ENCODE measurements around the gene ZNF382. TPM values are rescaled to one million over a fixed set of nuclear protein-coding genes. Genes with fewer than 3 reads are reported as not detected.

The ZNF382 gene
- total RNA-seq, 1 donor from 2014 or later, result 21.1 TPM

DNA sequence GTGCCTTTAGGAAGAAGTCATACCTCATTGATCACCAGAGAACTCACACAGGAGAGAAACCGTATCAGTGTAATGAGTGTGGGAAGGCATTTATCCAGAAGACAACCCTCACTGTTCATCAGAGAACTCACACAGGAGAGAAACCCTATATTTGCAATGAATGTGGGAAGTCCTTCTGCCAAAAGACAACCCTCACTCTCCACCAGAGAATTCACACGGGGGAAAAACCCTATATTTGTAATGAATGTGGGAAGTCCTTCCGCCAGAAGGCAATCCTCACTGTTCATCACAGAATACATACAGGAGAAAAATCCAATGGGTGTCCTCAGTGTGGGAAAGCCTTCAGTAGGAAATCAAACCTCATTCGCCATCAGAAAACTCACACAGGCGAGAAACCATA lies 21.9 kb downstream of the ZNF382 start:
- peaks cover 73% of the 10 kb centered on the region for H3K9me3 Mint-ChIP-seq
- peaks cover 81% of the 10 kb centered on the region for H3K36me3 Mint-ChIP-seq
- no peaks in the 10 kb centered on the region for H3K27me3 Mint-ChIP-seq (ENCODE audit: low read depth)
- no peak overlapping the region for H3K27ac Mint-ChIP-seq
- TF ChIP-seq, protein P1, sequence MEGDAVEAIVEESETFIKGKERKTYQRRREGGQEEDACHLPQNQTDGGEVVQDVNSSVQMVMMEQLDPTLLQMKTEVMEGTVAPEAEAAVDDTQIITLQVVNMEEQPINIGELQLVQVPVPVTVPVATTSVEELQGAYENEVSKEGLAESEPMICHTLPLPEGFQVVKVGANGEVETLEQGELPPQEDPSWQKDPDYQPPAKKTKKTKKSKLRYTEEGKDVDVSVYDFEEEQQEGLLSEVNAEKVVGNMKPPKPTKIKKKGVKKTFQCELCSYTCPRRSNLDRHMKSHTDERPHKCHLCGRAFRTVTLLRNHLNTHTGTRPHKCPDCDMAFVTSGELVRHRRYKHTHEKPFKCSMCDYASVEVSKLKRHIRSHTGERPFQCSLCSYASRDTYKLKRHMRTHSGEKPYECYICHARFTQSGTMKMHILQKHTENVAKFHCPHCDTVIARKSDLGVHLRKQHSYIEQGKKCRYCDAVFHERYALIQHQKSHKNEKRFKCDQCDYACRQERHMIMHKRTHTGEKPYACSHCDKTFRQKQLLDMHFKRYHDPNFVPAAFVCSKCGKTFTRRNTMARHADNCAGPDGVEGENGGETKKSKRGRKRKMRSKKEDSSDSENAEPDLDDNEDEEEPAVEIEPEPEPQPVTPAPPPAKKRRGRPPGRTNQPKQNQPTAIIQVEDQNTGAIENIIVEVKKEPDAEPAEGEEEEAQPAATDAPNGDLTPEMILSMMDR (IDR thresholded peaks at IDR 0.05; ENCODE audit: unreplicated experiment), result no peak
- H3K4me1 Mint-ChIP-seq, result no peaks in the 10 kb centered on the region
- H3K4me3 Mint-ChIP-seq, result no peak overlapping the region
- DNase-seq (ENCODE audit: low spot score in 2 of 2, unreplicated experiment in 2 of 2), result no peak

GRCh38 chr19:36635342-36635741 lies 30.2 kb downstream of the ZNF382 start:
- Mint-ChIP-seq H3K36me3 (peaks cover 74% of the 10 kb centered on the region), H3K4me3 (no peak overlapping the region), H3K27ac (no peak overlapping the region), H3K4me1 (no peaks in the 10 kb centered on the region), H3K9me3 (peaks cover 73% of the 10 kb centered on the region), H3K27me3 (ENCODE audit: low read depth) (no peaks in the 10 kb centered on the region)
- no peak for DNase-seq (ENCODE audit: low spot score in 2 of 2, unreplicated experiment in 2 of 2)
- TF ChIP-seq, protein P1 (IDR thresholded peaks at IDR 0.05; ENCODE audit: unreplicated experiment), result no peak

- peaks cover 71% of the 10 kb centered on the region for H3K9me3 Mint-ChIP-seq
- no peak overlapping the region for H3K27ac Mint-ChIP-seq
- TF ChIP-seq, protein P1 (IDR thresholded peaks at IDR 0.05; ENCODE audit: unreplicated experiment), result no peak
- no peaks in the 10 kb centered on the region for H3K27me3 Mint-ChIP-seq (ENCODE audit: low read depth)
- no peaks in the 10 kb centered on the region for H3K4me1 Mint-ChIP-seq
- H3K4me3 Mint-ChIP-seq, result no peak overlapping the region
- peaks cover 74% of the 10 kb centered on the region for H3K36me3 Mint-ChIP-seq
- DNase-seq (ENCODE audit: low spot score in 2 of 2, unreplicated experiment in 2 of 2), result no peak
These were observed 33.9 kb downstream of the ZNF382 start for GRCh38 chr19:36638862-36639510.

DNA sequence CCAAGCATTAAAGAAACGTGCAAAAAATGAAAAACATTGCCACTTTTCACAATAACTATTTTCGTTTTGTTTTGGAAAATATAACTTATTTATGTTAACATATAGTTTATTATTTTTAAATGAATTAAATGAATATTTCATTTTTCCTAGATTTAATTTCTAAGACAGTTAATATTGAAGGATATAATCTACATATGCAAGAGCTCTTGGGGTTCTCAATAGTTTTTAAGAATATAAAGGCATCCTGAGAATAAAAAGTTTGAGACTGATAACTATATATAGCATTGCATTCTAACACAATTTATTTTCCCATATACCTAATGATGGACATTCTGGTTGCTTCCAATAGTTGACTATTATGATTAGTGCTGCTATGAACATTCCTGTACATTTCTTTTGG lies 41.6 kb downstream of the ZNF382 start:
- TF ChIP-seq, protein P1 (IDR thresholded peaks at IDR 0.05; ENCODE audit: unreplicated experiment), result no peak
- H3K27ac Mint-ChIP-seq, result no peak overlapping the region
- H3K4me3 Mint-ChIP-seq, result no peak overlapping the region
- peaks cover 66% of the 10 kb centered on the region for H3K36me3 Mint-ChIP-seq
- DNase-seq (ENCODE audit: low spot score in 2 of 2, unreplicated experiment in 2 of 2), result no peak
- peaks cover 46% of the 10 kb centered on the region for H3K9me3 Mint-ChIP-seq
- no peaks in the 10 kb centered on the region for H3K4me1 Mint-ChIP-seq
- no peaks in the 10 kb centered on the region for H3K27me3 Mint-ChIP-seq (ENCODE audit: low read depth)

- H3K4me3 Mint-ChIP-seq, result no peak overlapping the region
- H3K27ac Mint-ChIP-seq, result no peak overlapping the region
- peaks cover 70% of the 10 kb centered on the region for H3K36me3 Mint-ChIP-seq
These were observed 47.8 kb downstream of the ZNF382 start for GRCh38 chr19:36652958-36653357.

More at GRCh38 chr19:36652958-36653357, 47.8 kb downstream of the ZNF382 start:
- TF ChIP-seq, protein P1 (IDR thresholded peaks at IDR 0.05; ENCODE audit: unreplicated experiment), result no peak
- Mint-ChIP-seq H3K27me3 (ENCODE audit: low read depth) (no peaks in the 10 kb centered on the region), H3K9me3 (peaks cover 52% of the 10 kb centered on the region), H3K4me1 (no peaks in the 10 kb centered on the region)
- DNase-seq (ENCODE audit: low spot score in 2 of 2, unreplicated experiment in 2 of 2), result no peak
